ENCODE data around the gene NACC2. TPM values are rescaled to one million over a fixed set of nuclear protein-coding genes. Genes with fewer than 3 reads are reported as not detected.

NACC2 gene
- polyA plus RNA-seq, 1 donor: 16.0 TPM

GRCh38 chr9:135956802-135957174, 138.3 kb downstream of the NACC2 start:
- DNase-seq: no peak

Other genes starting within 250 kb of the NACC2 start
- gene CAMSAP1, start 187.7 kb downstream of the NACC2 start, polyA plus RNA-seq (ENCODE audit: insufficient read length): 29.0 TPM
- gene UBAC1, start 133.9 kb downstream of the NACC2 start, polyA plus RNA-seq (ENCODE audit: insufficient read length): 48.1 TPM
- gene TMEM250, start 23.6 kb upstream of the NACC2 start, polyA plus RNA-seq (ENCODE audit: insufficient read length): 27.2 TPM
- not detected for gene LHX3, start 109.8 kb upstream of the NACC2 start, polyA plus RNA-seq (ENCODE audit: insufficient read length)
- 8.3 TPM for gene QSOX2, start 150.5 kb upstream of the NACC2 start, polyA plus RNA-seq (ENCODE audit: insufficient read length)
- gene CCDC187, start 208.8 kb upstream of the NACC2 start, polyA plus RNA-seq (ENCODE audit: insufficient read length): 0.04 TPM
- gene GPSM1, start 232.2 kb upstream of the NACC2 start, polyA plus RNA-seq (ENCODE audit: insufficient read length): 28.5 TPM